BE2C (cell line): ENCODE results near the gene NUDC.

ENCODE experiments used
- DNase-seq: peaks from one replicate; pipeline ENCODE4 v3.0.0-alpha.2; 2020
- H3K27me3 ChIP-seq: fragments of 250-450 bp; sonication (Bioruptor Pico); 2 replicates; pipeline ENCODE4 v1.5.1; 2020; ENCODE audit warnings: mild to moderate bottlenecking
- H3K36me3 ChIP-seq: fragments of 250-450 bp; sonication (Bioruptor Pico); 2 replicates; pipeline ENCODE4 v1.5.1; 2020; ENCODE audit warnings: mild to moderate bottlenecking
- H3K4me1 ChIP-seq: fragments of 250-450 bp; sonication (Bioruptor Pico); 2 replicates; pipeline ENCODE4 v1.5.1; 2020
- H3K4me3 ChIP-seq: 2 replicates; pipeline ENCODE4 v1.5.1; 2011; ENCODE audit warnings: low read depth, low read length
- H3K9me3 ChIP-seq: fragments of 250-450 bp; sonication (Bioruptor Pico); 2 replicates; pipeline ENCODE4 v1.5.1; 2020
- CTCF ChIP-seq: IDR thresholded peaks from 2 replicates; pipeline ENCODE4 v1.5.1; 2012; ENCODE audit warnings: mild to moderate bottlenecking, low read depth, low read length

NUDC gene

GRCh38 chr1:26921126-26921539 lies 410 bp upstream of the NUDC start:
- Histone ChIP-seq H3K9me3 (no peaks in the 10 kb centered on the region), H3K4me1 (no peaks in the 10 kb centered on the region), H3K27me3 (no peaks in the 10 kb centered on the region), H3K36me3 (peaks cover 13% of the 10 kb centered on the region), H3K4me3 (peak overlapping the region; percentile 44)
- DNase-seq: no peak
- TF ChIP-seq CTCF: no peak

- peak overlapping the region; percentile 80 for H3K4me3 ChIP-seq
- no peak for TF ChIP-seq CTCF
- H3K36me3 ChIP-seq: peaks cover 13% of the 10 kb centered on the region
- no peaks in the 10 kb centered on the region for H3K9me3 ChIP-seq
- H3K27me3 ChIP-seq: no peaks in the 10 kb centered on the region
- no peak for DNase-seq
- no peaks in the 10 kb centered on the region for H3K4me1 ChIP-seq
These were observed 837 bp downstream of the NUDC start for GRCh38 chr1:26922431-26922729.

DNA sequence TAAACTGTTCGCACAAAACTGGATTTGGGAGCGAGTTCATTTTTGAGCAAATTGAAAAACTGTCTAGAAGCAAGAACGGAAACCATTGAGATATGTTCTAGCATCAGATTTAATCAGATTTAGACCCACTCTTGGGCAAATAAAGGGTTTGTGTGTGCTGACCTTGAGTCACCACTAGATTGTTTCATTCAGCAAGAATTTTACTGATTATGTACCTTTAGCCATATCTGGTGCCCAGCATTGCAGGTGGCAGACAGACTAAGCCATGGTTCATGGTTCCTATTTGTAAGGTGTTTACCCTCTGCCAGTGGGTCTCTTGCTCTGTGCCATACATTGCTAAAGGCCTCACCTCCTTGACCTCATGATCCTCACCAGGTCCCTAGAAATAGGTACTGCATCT lies 1.4 kb downstream of the NUDC start:
- no peak for DNase-seq
- no peaks in the 10 kb centered on the region for H3K9me3 ChIP-seq
- no peaks in the 10 kb centered on the region for H3K27me3 ChIP-seq
- H3K4me3 ChIP-seq: peak overlapping the region; percentile 80
- no peak for TF ChIP-seq CTCF
- no peaks in the 10 kb centered on the region for H3K4me1 ChIP-seq
- H3K36me3 ChIP-seq: peaks cover 13% of the 10 kb centered on the region

- Histone ChIP-seq H3K4me1 (no peaks in the 10 kb centered on the region), H3K4me3 (no peak overlapping the region), H3K9me3 (no peaks in the 10 kb centered on the region), H3K36me3 (peaks cover 17% of the 10 kb centered on the region), H3K27me3 (no peaks in the 10 kb centered on the region)
- no peak for TF ChIP-seq CTCF
- DNase-seq: no peak
These were observed 2.2 kb downstream of the NUDC start for GRCh38 chr1:26923711-26924110.

DNA sequence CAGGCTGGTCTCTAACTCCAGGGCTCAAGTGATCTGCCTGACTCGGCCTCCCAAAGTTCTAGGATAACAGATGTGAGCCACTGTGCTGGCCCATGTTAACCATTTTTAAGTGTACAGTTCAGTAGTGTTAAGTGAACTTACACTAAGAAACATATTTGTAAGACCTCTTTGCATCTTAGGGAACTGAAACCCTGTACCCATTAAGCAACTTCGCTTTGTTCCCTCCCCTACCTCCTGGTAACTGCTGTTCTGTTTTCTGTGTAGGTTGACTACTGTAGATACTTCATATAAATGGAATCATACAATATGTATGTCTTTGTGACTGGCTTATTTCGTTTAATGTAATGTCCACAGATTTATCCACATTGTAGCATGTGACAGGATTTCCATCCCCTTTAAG lies 11.0 kb downstream of the NUDC start:
- no peaks in the 10 kb centered on the region for H3K27me3 ChIP-seq
- no peaks in the 10 kb centered on the region for H3K9me3 ChIP-seq
- H3K4me1 ChIP-seq: no peaks in the 10 kb centered on the region
- no peak for TF ChIP-seq CTCF
- H3K36me3 ChIP-seq: peaks cover 13% of the 10 kb centered on the region; the same call in 1 of the 2 replicates
- DNase-seq: no peak
- H3K4me3 ChIP-seq: no peak overlapping the region

- peaks cover 11% of the 10 kb centered on the region for H3K36me3 ChIP-seq
- no peak for DNase-seq
- H3K9me3 ChIP-seq: no peaks in the 10 kb centered on the region
- H3K4me1 ChIP-seq: no peaks in the 10 kb centered on the region
- TF ChIP-seq CTCF: no peak
- H3K4me3 ChIP-seq: no peak overlapping the region
- H3K27me3 ChIP-seq: no peaks in the 10 kb centered on the region
These were observed 15.3 kb downstream of the NUDC start for GRCh38 chr1:26936823-26937222.
